G401 (cell line): ENCODE results near the gene SIMC1. TPM values are rescaled to one million over a fixed set of nuclear protein-coding genes. Genes with fewer than 3 reads are reported as not detected.

ENCODE experiments used
- total RNA-seq: library from RNA; depleted of rRNA; stranded (reverse); fragments of >200 nt; shearing (Covaris generic); gene quantifications from 2 replicates; pipeline ENCODE4 v1.2.3, GENCODE V29; 2014; rRNA removed

The SIMC1 gene
- total RNA-seq, 1 experiment from 2014 or later = 11.8 TPM

Other genes starting within 250 kb of the SIMC1 start
- gene KIAA1191, start 123.3 kb downstream of the SIMC1 start, total RNA-seq = 112 and 117 TPM in 2 replicates
- 0.03 TPM in 1 of 2 replicates, not detected in the other for gene ARL10, start 127.1 kb downstream of the SIMC1 start, total RNA-seq
- 44.4 and 47.9 TPM in 2 replicates for gene NOP16, start 150.2 kb downstream of the SIMC1 start, total RNA-seq
- 119 and 175 TPM in 2 replicates for gene HIGD2A, start 150.3 kb downstream of the SIMC1 start, total RNA-seq
- 163 and 179 TPM in 2 replicates for gene CLTB, start 178.1 kb downstream of the SIMC1 start, total RNA-seq
- 24.9 and 29.4 TPM in 2 replicates for gene FAF2, start 210.0 kb downstream of the SIMC1 start, total RNA-seq